GM19099 (cell line): ENCODE results near the gene AKTIP.

Source experiments
- POLR2A ChIP-seq: IDR thresholded peaks from 3 replicates; pipeline ENCODE4 v1.6.1; 2011; ENCODE audit warnings: low read depth; ENCODE audit not compliant: insufficient read length; ENCODE audit errors: extremely low read depth

AKTIP gene

GRCh38 chr16:53502331-53503269 lies at the start of gene AKTIP:
Gene AKTIP, minus strand, starts transcription at chr16:53503209. Its CDS starts 2,950 bp downstream, at chr16:53500259.
- TF ChIP-seq POLR2A: no peak

- no peak for TF ChIP-seq POLR2A
Observed at GRCh38 chr16:53549970-53550690, 47.1 kb upstream of the AKTIP start.

GRCh38 chr16:53546988-53547391 lies 44.0 kb upstream of the AKTIP start:
- no peak for TF ChIP-seq POLR2A

GRCh38 chr16:53545433-53545832 lies 42.4 kb upstream of the AKTIP start:
- TF ChIP-seq POLR2A: no peak

- no peak for TF ChIP-seq POLR2A
Observed at GRCh38 chr16:53542283-53542682, 39.3 kb upstream of the AKTIP start.

- TF ChIP-seq POLR2A: no peak
Observed at GRCh38 chr16:53541326-53541725, 38.3 kb upstream of the AKTIP start.

GRCh38 chr16:53537626-53538025 lies 34.6 kb upstream of the AKTIP start:
- no peak for TF ChIP-seq POLR2A

GRCh38 chr16:53534206-53534605 lies 31.2 kb upstream of the AKTIP start:
- TF ChIP-seq POLR2A: no peak

GRCh38 chr16:53530741-53531140 lies 27.7 kb upstream of the AKTIP start:
- TF ChIP-seq POLR2A: no peak

GRCh38 chr16:53530046-53530445 lies 27.0 kb upstream of the AKTIP start:
- TF ChIP-seq POLR2A: no peak

GRCh38 chr16:53529513-53529912 lies 26.5 kb upstream of the AKTIP start:
- TF ChIP-seq POLR2A: no peak

GRCh38 chr16:53528797-53529196 lies 25.8 kb upstream of the AKTIP start:
- no peak for TF ChIP-seq POLR2A

GRCh38 chr16:53523971-53524548 lies 21.1 kb upstream of the AKTIP start:
- no peak for TF ChIP-seq POLR2A

GRCh38 chr16:53523126-53523804 lies 20.3 kb upstream of the AKTIP start:
- no peak for TF ChIP-seq POLR2A
